SK-N-SH treated with all-trans-retinoic acid at 6 μM for 48 hours (cell line): ENCODE data around the gene FAT1.

Source experiments
- ARNTL ChIP-seq: fragments of 450-650 bp; formaldehyde crosslinking; IDR thresholded peaks from 2 replicates; pipeline ENCODE4 v1.5.0; 2020; ENCODE audit warnings: low read depth, mild to moderate bottlenecking, moderate library complexity, borderline replicate concordance
- CSRNP3 ChIP-seq: fragments of 250-450 bp; sonication (Bioruptor Pico); IDR thresholded peaks from 2 replicates; pipeline ENCODE4 v1.5.1; 2021; ENCODE audit warnings: mild to moderate bottlenecking, moderate library complexity
- ISL1 ChIP-seq: fragments of 250-450 bp; sonication (Bioruptor Pico); IDR thresholded peaks from 2 replicates; pipeline ENCODE4 v2.1.2; 2022; ENCODE audit warnings: mild to moderate bottlenecking, moderate library complexity
- SNAI2 ChIP-seq: fragments of 250-450 bp; sonication (Bioruptor Pico); IDR thresholded peaks from 2 replicates; pipeline ENCODE4 v1.5.0; 2020; ENCODE audit warnings: mild to moderate bottlenecking, moderate library complexity
- ZNF565 ChIP-seq: fragments of 450-650 bp; formaldehyde crosslinking; conservative IDR thresholded peaks from 2 replicates; pipeline ENCODE4 v1.5.0; 2020; ENCODE audit warnings: low read depth, mild to moderate bottlenecking, moderate library complexity
- TF ChIP-seq, protein P1 (sequence below): fragments of 250-450 bp; sonication (Bioruptor Pico); IDR thresholded peaks from 2 replicates; pipeline ENCODE4 v1.8.0; 2021; ENCODE audit warnings: low read depth, mild to moderate bottlenecking, moderate library complexity, borderline replicate concordance

The FAT1 gene

GRCh38 chr4:186537843-186538521 is 185.7 kb downstream of the FAT1 start (continued):
- TF ChIP-seq ZNF565 (CRISPR knock-in tag), result no peak
- TF ChIP-seq CSRNP3, result no peak
- no peak for TF ChIP-seq ARNTL (CRISPR knock-in tag)
- TF ChIP-seq, protein P1, sequence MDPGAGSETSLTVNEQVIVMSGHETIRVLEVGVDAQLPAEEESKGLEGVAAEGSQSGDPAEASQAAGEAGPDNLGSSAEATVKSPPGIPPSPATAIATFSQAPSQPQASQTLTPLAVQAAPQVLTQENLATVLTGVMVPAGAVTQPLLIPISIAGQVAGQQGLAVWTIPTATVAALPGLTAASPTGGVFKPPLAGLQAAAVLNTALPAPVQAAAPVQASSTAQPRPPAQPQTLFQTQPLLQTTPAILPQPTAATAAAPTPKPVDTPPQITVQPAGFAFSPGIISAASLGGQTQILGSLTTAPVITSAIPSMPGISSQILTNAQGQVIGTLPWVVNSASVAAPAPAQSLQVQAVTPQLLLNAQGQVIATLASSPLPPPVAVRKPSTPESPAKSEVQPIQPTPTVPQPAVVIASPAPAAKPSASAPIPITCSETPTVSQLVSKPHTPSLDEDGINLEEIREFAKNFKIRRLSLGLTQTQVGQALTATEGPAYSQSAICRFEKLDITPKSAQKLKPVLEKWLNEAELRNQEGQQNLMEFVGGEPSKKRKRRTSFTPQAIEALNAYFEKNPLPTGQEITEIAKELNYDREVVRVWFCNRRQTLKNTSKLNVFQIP (CRISPR knock-in tag), result no peak
- no peak for TF ChIP-seq SNAI2 (CRISPR knock-in tag)
- TF ChIP-seq ISL1 (CRISPR knock-in tag), result no peak
